ENCODE data around the gene SORBS1.

The SORBS1 gene

GRCh38 chr10:95306851-95307250 lies 254.3 kb downstream of the SORBS1 start:
- no peak for DNase-seq

GRCh38 chr10:95306318-95306650 lies 254.9 kb downstream of the SORBS1 start:
- no peak for DNase-seq

GRCh38 chr10:95305606-95306317 lies 255.4 kb downstream of the SORBS1 start:
- no peak for DNase-seq

GRCh38 chr10:95304976-95305375 lies 256.2 kb downstream of the SORBS1 start:
- DNase-seq, result no peak

- no peak for DNase-seq
Measured at GRCh38 chr10:95304463-95304862, 256.7 kb downstream of the SORBS1 start.

- no peak for DNase-seq
Measured at GRCh38 chr10:95303950-95304349, 257.2 kb downstream of the SORBS1 start.

GRCh38 chr10:95303535-95303934 lies 257.6 kb downstream of the SORBS1 start:
- DNase-seq, result no peak

GRCh38 chr10:95300022-95300539 lies 261.1 kb downstream of the SORBS1 start:
- no peak for DNase-seq

GRCh38 chr10:95297402-95297801 lies 263.8 kb downstream of the SORBS1 start:
- no peak for DNase-seq

- no peak for DNase-seq
Measured at GRCh38 chr10:95296764-95297163, 264.4 kb downstream of the SORBS1 start.

GRCh38 chr10:95295031-95295755 lies 266.0 kb downstream of the SORBS1 start:
- DNase-seq, result no peak

- DNase-seq, result no peak
Measured at GRCh38 chr10:95293631-95294030, 267.5 kb downstream of the SORBS1 start.

GRCh38 chr10:95291365-95292039 lies 269.7 kb downstream of the SORBS1 start:
- no peak for DNase-seq

- peak; percentile 46 to 51 for DNase-seq
Measured at GRCh38 chr10:95290461-95291364, 270.5 kb downstream of the SORBS1 start, which contains the start of gene PDLIM1. TSS of gene PDLIM1 (minus strand) at chr10:95291003. CDS start at chr10:95290915, 88 bp downstream.

- no peak for DNase-seq
Measured at GRCh38 chr10:95289921-95290421, 271.2 kb downstream of the SORBS1 start.

- DNase-seq, result peak; percentile 25 to 49
Measured at GRCh38 chr10:95289003-95289920, 271.9 kb downstream of the SORBS1 start.

- DNase-seq, result no peak
Measured at GRCh38 chr10:95288303-95288702, 272.9 kb downstream of the SORBS1 start.

- DNase-seq, result no peak
Measured at GRCh38 chr10:95287281-95287680, 273.9 kb downstream of the SORBS1 start.

- DNase-seq, result no peak
Measured at GRCh38 chr10:95286707-95287106, 274.5 kb downstream of the SORBS1 start.

- DNase-seq, result no peak
Measured at GRCh38 chr10:95285556-95285955, 275.6 kb downstream of the SORBS1 start.

- no peak for DNase-seq
Measured at GRCh38 chr10:95284807-95285206, 276.4 kb downstream of the SORBS1 start.
